MM.1S (cell line): Measurements from ENCODE around the gene DDX52.
A peak's percentile ranks its signal among the peaks of the same experiment; 100 is the strongest.

Experiments used
- DNase-seq: peaks from one replicate; pipeline ENCODE4 v3.0.0-alpha.2; 2015
- H2AFZ ChIP-seq: fragments of 300-600 bp; sonication (generic); 2 replicates; pipeline ENCODE4 v1.6.0; 2016; ENCODE audit warnings: antibody characterized with exemption, low read length
- H3F3A ChIP-seq: fragments of 300-600 bp; sonication (generic); 2 replicates; pipeline ENCODE4 v1.6.1; 2016; ENCODE audit warnings: mild to moderate bottlenecking, antibody characterized with exemption, low read length, moderate library complexity, mixed read lengths; ENCODE audit not compliant: insufficient read depth
- H3K27ac ChIP-seq: fragments of 300-600 bp; sonication (generic); 2 replicates; pipeline ENCODE4 v1.5.1; 2016; ENCODE audit warnings: mild to moderate bottlenecking, low read length
- H3K27me3 ChIP-seq: fragments of 300-600 bp; sonication (generic); replicated peaks from 2 replicates; pipeline ENCODE4 v1.6.0; 2016; ENCODE audit warnings: low read length; ENCODE audit not compliant: insufficient read depth
- H3K36me3 ChIP-seq: fragments of 300-600 bp; sonication (generic); replicated peaks from 2 replicates; pipeline ENCODE4 v1.6.1; 2016; ENCODE audit warnings: mild to moderate bottlenecking, low read length, mixed read lengths; ENCODE audit not compliant: insufficient read depth
- H3K4me1 ChIP-seq: fragments of 300-600 bp; sonication (generic); 2 replicates; pipeline ENCODE4 v1.6.1; 2016; ENCODE audit warnings: low read length, mixed read lengths
- H3K4me2 ChIP-seq: fragments of 300-600 bp; sonication (generic); 2 replicates; pipeline ENCODE4 v1.6.0; 2016; ENCODE audit warnings: low read depth, low read length
- H3K4me3 ChIP-seq: fragments of 300-600 bp; sonication (generic); 2 replicates; pipeline ENCODE4 v1.5.1; 2016; ENCODE audit warnings: low read length, mixed read lengths
- H3K79me2 ChIP-seq: fragments of 300-600 bp; sonication (generic); 2 replicates; pipeline ENCODE4 v1.6.1; 2016; ENCODE audit warnings: mixed run types, low read length, mixed read lengths
- H3K9ac ChIP-seq: fragments of 300-600 bp; sonication (generic); 2 replicates; pipeline ENCODE4 v1.6.1; 2016; ENCODE audit warnings: low read length, mixed read lengths
- H3K9me2 ChIP-seq: fragments of 300-600 bp; sonication (generic); replicated peaks from 2 replicates; pipeline ENCODE4 v1.6.1; 2016; ENCODE audit warnings: mild to moderate bottlenecking, low read length, mixed read lengths; ENCODE audit not compliant: insufficient read depth
- H3K9me3 ChIP-seq: fragments of 300-600 bp; sonication (generic); replicated peaks from 2 replicates; pipeline ENCODE4 v1.6.1; 2016; ENCODE audit warnings: mild to moderate bottlenecking, low read length, mixed read lengths; ENCODE audit not compliant: insufficient read depth
- H4K20me1 ChIP-seq: fragments of 300-600 bp; sonication (generic); 2 replicates; pipeline ENCODE4 v1.6.1; 2016; ENCODE audit warnings: mild to moderate bottlenecking, low read length, moderate library complexity, mixed read lengths; ENCODE audit not compliant: insufficient read depth
- CTCF ChIP-seq: fragments of 300-600 bp; sonication (generic); IDR thresholded peaks from 2 replicates; pipeline ENCODE4 v1.5.1; 2016; ENCODE audit warnings: antibody characterized with exemption, low read length, mixed read lengths
- EZH2 ChIP-seq: fragments of 300-600 bp; sonication (generic); optimal IDR thresholded peaks from 2 replicates; pipeline ENCODE3; 2017; ENCODE audit warnings: low read depth, mild to moderate bottlenecking, antibody characterized with exemption, low read length, mixed read lengths
- EZH2phosphoT487 ChIP-seq: fragments of 300-600 bp; sonication (generic); IDR thresholded peaks from 2 replicates; pipeline ENCODE4 v1.6.1; 2018; ENCODE audit warnings: antibody characterized with exemption, low read length

DDX52 gene

GRCh38 chr17:37607637-37608331 lies 35.5 kb downstream of the DDX52 start:
- H3K79me2 ChIP-seq = peaks cover 57% of the 10 kb centered on the region
- H4K20me1 ChIP-seq = 0 out of 2 replicates have a peak, but pooled peaks cover 6% of the 10 kb centered on the region
- no peaks in the 10 kb centered on the region for H3K27me3 ChIP-seq
- peak overlapping the region; percentile 94; the same call in 1 of the 2 replicates for H3K9ac ChIP-seq
- peaks cover 21% of the 10 kb centered on the region; the same call in 1 of the 2 replicates for H3K4me1 ChIP-seq
- peaks cover 35% of the 10 kb centered on the region for H3F3A ChIP-seq
- H3K4me3 ChIP-seq = peak overlapping the region; percentile 88
- H3K9me2 ChIP-seq = no peaks in the 10 kb centered on the region
- no peaks in the 10 kb centered on the region for H3K36me3 ChIP-seq
- DNase-seq = peak; percentile 77
- peak overlapping the region; percentile 1; the same call in 1 of the 2 replicates for H2AFZ ChIP-seq
- no peak for TF ChIP-seq CTCF
- TF ChIP-seq EZH2phosphoT487 = no peak
- TF ChIP-seq EZH2 = no peak
- peak overlapping the region; percentile 82; the same call in 1 of the 2 replicates for H3K4me2 ChIP-seq
- peak overlapping the region; percentile 77 for H3K27ac ChIP-seq
- H3K9me3 ChIP-seq = no peaks in the 10 kb centered on the region

- Histone ChIP-seq H3K79me2 (peaks cover 74% of the 10 kb centered on the region), H2AFZ (no peak overlapping the region), H3K36me3 (no peaks in the 10 kb centered on the region), H3K9ac (no peak overlapping the region), H3F3A (peaks cover 33% of the 10 kb centered on the region), H3K4me3 (no peak overlapping the region), H3K9me3 (no peaks in the 10 kb centered on the region), H4K20me1 (0 out of 2 replicates have a peak, but pooled peaks cover 6% of the 10 kb centered on the region), H3K4me2 (peak overlapping the region; percentile 82), H3K27ac (peak overlapping the region; percentile 77; the same call in 1 of the 2 replicates), H3K9me2 (no peaks in the 10 kb centered on the region), H3K4me1 (peaks cover 21% of the 10 kb centered on the region; the same call in 1 of the 2 replicates), H3K27me3 (no peaks in the 10 kb centered on the region)
- TF ChIP-seq CTCF = no peak
- no peak for TF ChIP-seq EZH2
- TF ChIP-seq EZH2phosphoT487 = no peak
- peak; percentile 44 for DNase-seq
These were observed 37.3 kb downstream of the DDX52 start for GRCh38 chr17:37605813-37606505.

- Histone ChIP-seq H3K27ac (no peak overlapping the region), H3K79me2 (peaks cover 81% of the 10 kb centered on the region), H3K4me2 (no peak overlapping the region), H3F3A (peaks cover 25% of the 10 kb centered on the region), H3K4me3 (no peak overlapping the region), H3K4me1 (peaks cover 16% of the 10 kb centered on the region; the same call in 1 of the 2 replicates), H3K9ac (no peak overlapping the region), H3K9me2 (no peaks in the 10 kb centered on the region), H3K9me3 (no peaks in the 10 kb centered on the region), H3K27me3 (no peaks in the 10 kb centered on the region), H3K36me3 (no peaks in the 10 kb centered on the region; the same call in 1 of the 2 replicates), H4K20me1 (0 out of 2 replicates have a peak, but pooled peaks cover 6% of the 10 kb centered on the region), H2AFZ (no peak overlapping the region)
- DNase-seq = no peak
- TF ChIP-seq EZH2phosphoT487 = no peak
- TF ChIP-seq CTCF = no peak
These were observed 38.2 kb downstream of the DDX52 start for GRCh38 chr17:37605081-37605480.
